ENCODE data around the gene TMEM178B. TPM values are rescaled to one million over a fixed set of nuclear protein-coding genes. Genes with fewer than 3 reads are reported as not detected.
A peak's percentile ranks its signal among the peaks of the same experiment; 100 is the strongest.

TMEM178B gene
- total and polyA plus RNA-seq, 8 donors, result 0.42 to 3.0 (median 2.1) TPM

- Histone ChIP-seq H3K36me3 (no peaks in the 10 kb centered on the region), H3K27me3 (no peaks in the 10 kb centered on the region), H3K4me3 (no peak overlapping the region), H3K27ac (no peak overlapping the region), H3K4me1 (no peaks in the 10 kb centered on the region), H3K9me3 (no peaks in the 10 kb centered on the region)
- intact Hi-C loops (cut with DNase I), result no loop called here
- ATAC-seq (no peak), FAIRE-seq (no peak), DNase-seq (no peak)
- TF ChIP-seq CTCF (IDR thresholded peaks at IDR 0.05), result no peak
- 69 to 79% methylated on average over 3 of the region's 3 CpGs for WGBS, 2 donors
Observed at GRCh38 chr7:141344153-141344935, 270.5 kb downstream of the TMEM178B start.

- ATAC-seq (no peak), FAIRE-seq (no peak), DNase-seq (no peak)
- H3K36me3 ChIP-seq, result no peaks in the 10 kb centered on the region
- H3K9me3 ChIP-seq, result no peaks in the 10 kb centered on the region
- 75 to 76% methylated on average over 7 of the region's 7 CpGs for WGBS, 2 donors
- H3K4me1 ChIP-seq, result no peaks in the 10 kb centered on the region
- intact Hi-C loops (cut with DNase I), result no loop called here
- TF ChIP-seq CTCF (IDR thresholded peaks at IDR 0.05), result no peak
- H3K27ac ChIP-seq, result no peak overlapping the region
- H3K4me3 ChIP-seq, result no peak overlapping the region
- H3K27me3 ChIP-seq, result no peaks in the 10 kb centered on the region
Observed at GRCh38 chr7:141348728-141349127, 274.9 kb downstream of the TMEM178B start.

GRCh38 chr7:141349338-141349737 lies 275.5 kb downstream of the TMEM178B start:
- Histone ChIP-seq H3K9me3 (no peaks in the 10 kb centered on the region), H3K36me3 (no peaks in the 10 kb centered on the region), H3K4me3 (no peak overlapping the region), H3K27me3 (no peaks in the 10 kb centered on the region), H3K4me1 (no peaks in the 10 kb centered on the region), H3K27ac (no peak overlapping the region)
- no peak for ATAC-seq
- FAIRE-seq, result no peak
- intact Hi-C loops (cut with DNase I), result no loop called here
- DNase-seq, result no peak
- TF ChIP-seq CTCF (IDR thresholded peaks at IDR 0.05), result no peak
- WGBS, 2 donors, result 73 to 78% methylated on average over 5 of the region's 5 CpGs

GRCh38 chr7:141349804-141350203 lies 275.9 kb downstream of the TMEM178B start:
- Histone ChIP-seq H3K27me3 (no peaks in the 10 kb centered on the region), H3K36me3 (no peaks in the 10 kb centered on the region), H3K4me3 (no peak overlapping the region), H3K27ac (no peak overlapping the region), H3K4me1 (no peaks in the 10 kb centered on the region), H3K9me3 (no peaks in the 10 kb centered on the region)
- no peak for TF ChIP-seq CTCF (IDR thresholded peaks at IDR 0.05)
- FAIRE-seq, result no peak
- 56 to 65% methylated on average over 2 of the region's 2 CpGs for WGBS, 2 donors
- no peak for ATAC-seq
- no peak for DNase-seq
- intact Hi-C loops (cut with DNase I), result no loop called here

GRCh38 chr7:141351175-141351574 lies 277.3 kb downstream of the TMEM178B start:
- 49 to 50% methylated on average over 3 of the region's 3 CpGs for WGBS, 2 donors
- Histone ChIP-seq H3K4me3 (no peak overlapping the region), H3K36me3 (no peaks in the 10 kb centered on the region), H3K9me3 (no peaks in the 10 kb centered on the region), H3K27ac (no peak overlapping the region), H3K27me3 (no peaks in the 10 kb centered on the region), H3K4me1 (no peaks in the 10 kb centered on the region)
- intact Hi-C loops (cut with DNase I), result no loop called here
- DNase-seq, result no peak
- TF ChIP-seq CTCF (IDR thresholded peaks at IDR 0.05), result no peak
- no peak for FAIRE-seq
- peak in 1 of 4 donors; percentile 25 for ATAC-seq
